GM19193 (cell line): ENCODE measurements around the gene TSPAN13.

Source experiments
- POLR2A ChIP-seq: IDR thresholded peaks from 4 replicates; pipeline ENCODE4 v1.6.1; 2011; ENCODE audit not compliant: insufficient read depth, insufficient read length; ENCODE audit errors: extremely low read depth

The TSPAN13 gene

DNA sequence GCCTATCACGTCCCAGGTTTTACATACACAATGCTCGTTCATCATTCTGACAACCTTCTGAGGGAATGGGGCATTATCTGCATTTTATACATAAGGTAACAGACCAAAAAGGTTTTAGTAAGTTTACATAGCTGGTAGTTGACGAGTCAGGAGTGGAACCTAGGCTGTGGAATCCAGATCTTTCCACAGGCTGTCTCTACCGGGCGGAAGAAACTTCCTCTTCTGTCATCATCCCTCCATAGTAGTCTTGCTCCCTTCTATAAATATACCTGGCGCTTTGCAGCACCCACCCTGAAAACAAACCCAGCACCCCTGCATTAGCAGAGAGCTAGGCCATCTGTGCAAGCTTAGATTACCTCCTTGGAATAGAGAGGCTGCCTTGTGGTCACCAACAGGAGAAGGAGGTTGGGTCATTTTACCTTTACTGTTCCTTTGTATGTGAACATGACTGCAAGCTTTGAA, 1.3 kb downstream of the TSPAN13 start:
- TF ChIP-seq POLR2A: no peak

DNA sequence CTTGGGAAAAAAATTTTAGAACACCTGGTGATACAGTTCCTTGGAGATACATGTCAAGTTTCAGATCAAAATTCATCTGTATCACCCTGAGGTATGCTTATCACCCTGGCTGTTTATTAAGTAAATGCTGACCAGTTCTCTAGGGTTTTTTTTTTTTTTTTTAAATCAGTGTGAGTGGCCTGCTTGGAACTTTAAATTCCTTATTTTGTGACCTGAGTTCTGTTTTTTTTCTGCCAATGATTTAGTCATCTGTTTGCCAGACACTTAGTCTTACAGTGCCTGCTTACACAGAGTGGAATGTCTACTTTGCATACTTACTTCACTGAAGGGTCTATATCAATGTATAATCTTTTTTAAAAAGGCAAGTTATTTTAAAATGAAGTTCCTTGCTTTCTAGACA, 1.8 kb downstream of the TSPAN13 start:
- no peak for TF ChIP-seq POLR2A

DNA sequence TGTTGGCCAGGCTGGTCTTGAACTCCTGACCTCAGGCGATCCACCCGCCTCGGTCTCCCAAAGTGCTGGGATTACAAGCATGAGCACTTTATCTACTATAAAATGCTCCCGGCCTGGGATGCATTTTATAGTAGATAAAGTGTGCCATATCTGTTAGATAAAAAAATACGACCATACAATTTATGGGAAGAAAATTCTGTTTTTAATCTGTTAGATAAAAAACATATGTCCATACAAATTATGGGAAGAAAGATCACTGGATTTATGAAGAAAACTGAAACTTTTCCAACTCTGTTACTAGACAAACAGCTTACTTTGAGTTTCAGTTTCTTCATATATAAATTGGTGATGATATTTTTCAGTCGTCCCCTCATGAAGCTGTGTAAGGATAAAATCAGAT, 4.5 kb downstream of the TSPAN13 start:
- TF ChIP-seq POLR2A: no peak

DNA sequence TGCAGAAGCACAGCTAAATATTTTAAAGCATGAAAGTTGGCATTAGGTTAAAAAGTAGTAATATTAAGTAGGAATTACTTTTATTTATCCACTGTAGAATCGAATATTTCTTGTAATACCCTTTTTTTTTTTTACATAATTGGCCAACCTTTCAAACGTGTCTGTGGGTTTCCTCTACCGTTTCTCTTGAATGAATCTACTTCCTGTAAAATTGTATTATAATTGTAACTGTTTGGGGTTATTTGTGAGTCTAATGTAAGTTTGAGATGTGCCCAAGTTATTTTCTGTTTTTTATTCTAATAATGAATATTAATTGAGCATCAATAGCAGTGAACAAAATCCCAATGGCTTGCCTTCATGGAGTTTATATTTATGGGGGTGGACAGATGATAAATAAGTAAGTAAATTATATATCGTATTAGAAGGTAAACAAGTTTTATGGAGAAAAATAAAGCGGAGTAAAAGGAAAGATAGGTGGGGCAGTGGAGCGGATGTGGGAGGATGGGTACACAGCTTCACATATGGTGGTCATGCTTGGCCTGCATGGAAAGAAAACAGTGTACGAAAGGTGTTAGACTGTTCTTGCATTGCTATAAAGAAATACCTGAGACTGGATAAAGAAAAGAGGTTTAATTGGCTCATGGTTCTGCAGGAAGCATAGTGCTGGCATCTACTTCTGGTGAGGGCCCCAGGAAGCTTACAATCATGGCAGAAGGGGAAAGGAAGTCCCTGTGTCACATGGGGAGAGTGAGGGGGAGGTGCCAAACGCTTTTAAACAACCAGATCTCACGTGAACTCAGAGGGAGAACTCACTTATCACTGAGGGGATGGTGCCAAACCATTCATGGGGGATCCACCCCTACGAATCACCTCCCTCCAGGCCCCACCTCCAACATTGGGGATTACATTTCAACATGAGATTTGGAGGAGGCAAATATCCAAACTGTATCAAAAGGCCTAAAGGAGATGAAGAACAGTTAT, 5.4 kb downstream of the TSPAN13 start:
- TF ChIP-seq POLR2A: no peak

DNA sequence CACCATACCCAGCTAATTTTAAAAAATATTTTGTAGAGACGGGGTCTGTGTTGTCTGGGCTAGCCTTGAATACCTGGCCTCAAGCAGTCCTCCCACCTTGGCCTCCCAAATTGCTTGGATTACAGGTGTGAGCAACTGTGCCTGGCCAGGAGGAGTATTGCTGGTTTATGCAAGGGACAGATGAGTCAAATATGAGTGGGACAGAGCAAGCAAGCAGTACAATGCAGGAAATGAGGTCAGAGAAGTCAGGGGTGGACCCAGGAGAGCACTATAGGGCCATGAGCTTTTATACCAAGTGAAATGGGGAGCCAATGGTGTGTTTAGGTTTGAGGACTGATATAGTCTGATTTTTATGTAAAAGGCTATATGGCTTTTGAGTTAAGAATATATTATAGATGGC, 6.3 kb downstream of the TSPAN13 start:
- TF ChIP-seq POLR2A: no peak

DNA sequence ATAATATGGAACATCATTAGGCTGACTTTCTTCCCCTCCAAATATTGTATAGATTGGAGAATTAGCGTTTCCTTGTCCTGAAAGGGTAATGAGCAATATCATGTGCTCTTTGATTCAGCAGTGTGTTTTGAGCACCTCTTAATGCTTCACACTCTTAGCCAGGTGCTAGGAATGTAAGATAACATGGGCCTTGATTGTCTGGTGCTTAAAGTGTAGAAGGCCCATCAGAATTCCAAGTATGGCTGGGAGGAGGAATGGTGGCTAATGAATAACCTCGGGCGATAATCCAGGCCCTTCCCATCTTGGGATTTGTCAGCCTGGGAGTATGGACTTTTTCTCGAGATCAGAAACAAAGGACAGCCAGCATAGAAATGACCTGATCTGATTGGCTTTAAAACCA, 8.6 kb downstream of the TSPAN13 start:
- no peak for TF ChIP-seq POLR2A

DNA sequence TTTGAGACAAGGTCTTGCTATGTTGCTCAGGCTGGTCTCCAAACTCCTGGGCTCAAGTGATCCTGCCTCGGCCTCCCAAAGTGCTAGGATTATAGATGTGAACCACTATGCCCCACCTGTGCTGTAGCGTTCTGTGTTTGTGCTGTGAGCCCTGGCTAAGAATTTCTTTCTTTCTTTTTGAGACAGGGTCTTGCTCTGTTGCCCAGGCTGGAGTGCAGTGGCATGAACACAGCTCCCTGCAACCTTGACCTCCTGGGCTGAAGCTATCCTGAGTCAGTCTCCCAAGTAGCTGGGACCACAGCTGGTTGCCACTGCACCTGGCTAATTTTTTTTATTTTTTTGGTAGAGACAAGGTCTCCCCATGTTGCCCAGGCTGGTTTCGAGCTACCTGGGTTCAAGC, 11.4 kb downstream of the TSPAN13 start:
- no peak for TF ChIP-seq POLR2A

DNA sequence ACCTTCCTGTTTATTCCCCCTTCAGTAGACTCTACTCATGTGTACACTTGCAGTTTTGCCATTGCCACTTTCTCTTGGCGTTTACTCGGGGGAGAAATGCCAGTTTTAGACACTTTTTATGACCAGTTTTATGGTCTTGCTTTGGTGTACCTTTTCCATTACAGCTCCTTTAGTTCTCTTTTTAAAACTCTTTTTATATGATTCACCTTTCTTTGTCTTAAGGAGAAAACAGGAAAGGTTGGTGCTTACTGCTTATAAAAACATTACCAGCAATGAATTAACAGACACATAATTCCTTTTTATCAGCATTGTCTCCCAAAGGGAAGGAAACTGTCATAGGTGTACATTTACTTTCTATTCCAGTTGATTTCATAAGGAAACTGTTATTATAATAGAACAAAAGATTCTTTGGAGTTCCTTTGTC, 11.9 kb downstream of the TSPAN13 start:
- TF ChIP-seq POLR2A: no peak

DNA sequence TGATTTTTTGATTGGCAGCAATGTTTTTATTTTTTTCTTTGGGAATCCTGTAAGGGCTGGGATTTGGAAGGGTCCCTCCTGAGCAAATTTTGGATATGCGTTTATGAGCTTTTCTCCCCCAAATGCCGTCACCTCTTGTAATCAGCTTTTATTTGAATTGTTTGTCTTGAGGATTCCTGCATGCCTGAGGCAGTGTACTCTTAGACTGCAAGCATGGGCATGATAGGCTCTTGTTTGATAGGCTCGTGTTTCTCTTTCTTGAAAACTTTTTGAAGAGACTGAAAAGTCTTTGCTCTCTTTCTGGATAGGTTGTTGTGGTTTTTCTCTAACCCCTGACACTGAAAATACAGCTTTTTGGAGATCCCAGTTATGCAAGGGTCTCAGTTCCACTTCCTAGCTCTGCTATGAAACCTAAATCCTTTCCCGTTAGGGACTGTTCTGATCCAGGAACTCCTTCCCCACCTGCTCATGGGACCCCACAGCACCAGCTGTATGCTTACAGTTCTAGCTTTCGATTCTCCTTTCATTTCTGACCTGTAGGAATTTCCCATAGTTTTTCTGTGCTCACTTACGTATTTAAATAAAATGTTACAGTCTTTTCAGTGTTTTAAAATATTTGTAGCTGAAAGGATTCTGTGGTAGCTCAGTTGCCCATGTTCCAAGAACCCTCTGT, 17.2 kb downstream of the TSPAN13 start:
- no peak for TF ChIP-seq POLR2A

DNA sequence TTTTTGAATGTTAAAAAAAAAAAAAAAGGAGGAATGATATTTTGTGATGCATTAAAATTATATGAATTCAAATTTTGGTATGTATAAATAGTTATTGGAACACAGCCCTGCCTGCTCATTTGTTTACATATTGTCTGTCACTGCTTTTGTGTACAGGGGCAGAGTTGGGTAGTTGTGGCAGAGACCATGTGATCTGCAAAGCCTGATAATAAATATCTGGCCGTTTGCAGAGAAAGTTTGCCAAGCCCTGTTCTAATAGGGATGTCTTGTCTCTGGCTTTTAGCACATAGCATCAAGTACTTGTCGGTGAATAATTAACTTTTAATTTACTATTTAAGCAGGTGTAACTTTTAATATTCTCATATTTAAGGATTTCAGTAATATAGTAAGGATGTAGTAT, 19.8 kb downstream of the TSPAN13 start:
- no peak for TF ChIP-seq POLR2A

DNA sequence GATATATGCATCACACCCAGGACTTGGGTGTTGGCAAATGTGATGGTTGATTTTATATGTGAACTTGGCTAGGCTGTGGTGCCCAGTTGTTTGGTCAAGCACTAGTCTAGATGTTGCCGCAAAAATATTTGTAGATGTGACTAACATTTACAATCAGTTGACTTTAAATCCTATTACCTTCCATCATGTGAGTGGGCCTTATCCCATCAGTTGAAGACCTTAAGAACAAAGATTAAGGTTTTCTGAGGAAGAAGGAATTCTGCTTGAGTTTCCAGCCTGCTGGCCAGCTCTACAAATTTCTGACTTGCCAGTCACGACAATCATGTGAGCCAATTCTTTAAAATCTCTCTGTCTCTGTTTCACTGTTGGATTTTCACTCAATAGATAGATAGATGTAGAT, 20.3 kb downstream of the TSPAN13 start:
- TF ChIP-seq POLR2A: no peak

DNA sequence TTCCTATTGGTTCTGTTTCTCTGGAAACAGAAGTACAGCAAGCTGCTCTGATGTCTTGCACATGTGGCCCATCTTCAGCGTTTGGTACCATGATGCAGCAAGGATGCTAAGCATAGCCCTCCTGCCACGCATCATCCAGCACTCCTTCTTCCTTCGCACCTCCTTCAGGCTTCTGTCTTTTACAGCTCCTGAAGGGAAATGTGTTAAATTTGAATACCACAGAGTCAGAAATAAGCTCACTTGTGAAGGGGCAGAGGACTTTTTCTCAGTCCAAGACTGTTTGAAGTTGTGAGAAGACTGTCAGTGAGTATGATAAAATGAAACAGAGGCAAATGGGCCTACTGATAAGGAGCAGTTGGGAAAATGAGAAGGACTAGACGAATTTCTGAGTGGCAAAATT, 20.7 kb downstream of the TSPAN13 start:
- no peak for TF ChIP-seq POLR2A

DNA sequence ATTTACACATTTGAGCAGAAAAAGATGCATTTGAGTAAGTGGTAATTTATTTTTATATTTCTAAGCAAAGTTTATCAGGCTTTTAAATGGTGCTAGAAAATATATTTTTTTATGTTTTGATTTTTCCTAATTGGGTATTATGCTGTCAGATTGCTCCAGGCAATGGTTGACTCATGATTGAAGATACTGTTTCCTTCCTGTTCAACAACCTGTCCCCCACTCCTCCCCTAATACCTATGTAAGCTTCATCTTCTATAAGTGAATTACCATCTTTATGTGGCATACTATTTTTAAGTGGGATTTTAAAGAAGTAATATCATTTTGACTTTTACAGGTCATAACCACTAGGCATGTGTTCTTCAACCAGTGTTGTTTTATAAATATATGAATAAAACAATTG, 21.4 kb downstream of the TSPAN13 start:
- no peak for TF ChIP-seq POLR2A

DNA sequence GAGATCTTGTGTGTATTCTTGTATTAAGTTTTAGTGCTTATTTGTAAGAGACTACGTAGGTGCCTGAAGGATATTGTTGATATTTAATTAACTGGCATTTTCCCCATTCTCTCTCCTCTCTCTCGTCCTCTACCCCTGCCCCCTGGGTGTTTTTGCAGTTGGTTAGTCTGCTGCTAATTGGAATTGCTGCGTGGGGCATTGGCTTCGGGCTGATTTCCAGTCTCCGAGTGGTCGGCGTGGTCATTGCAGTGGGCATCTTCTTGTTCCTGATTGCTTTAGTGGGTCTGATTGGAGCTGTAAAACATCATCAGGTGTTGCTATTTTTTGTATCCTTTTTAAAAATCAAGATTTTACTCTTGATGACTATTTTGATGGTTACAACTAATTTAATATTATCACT, 22.5 kb downstream of the TSPAN13 start:
- TF ChIP-seq POLR2A: no peak

DNA sequence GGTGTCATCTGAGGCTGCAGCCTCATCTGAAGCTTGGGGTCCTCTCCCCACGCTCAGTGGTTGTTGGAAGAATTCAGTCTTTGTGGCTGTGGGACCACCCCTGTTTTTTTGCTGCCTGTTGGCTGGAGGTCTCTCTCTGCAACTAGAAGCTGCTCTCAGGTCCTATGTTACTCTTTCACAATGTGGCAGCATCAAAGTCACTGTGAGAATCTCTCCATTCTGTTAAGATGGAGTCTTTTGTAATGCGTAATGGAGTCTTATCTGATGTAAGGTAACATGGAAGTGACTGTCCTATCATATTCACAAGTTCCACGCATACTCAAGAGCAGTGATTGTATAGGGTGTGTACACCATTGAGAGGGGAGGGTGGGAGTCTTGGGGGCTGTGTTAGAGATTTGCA, 24.9 kb downstream of the TSPAN13 start:
- TF ChIP-seq POLR2A: no peak

DNA sequence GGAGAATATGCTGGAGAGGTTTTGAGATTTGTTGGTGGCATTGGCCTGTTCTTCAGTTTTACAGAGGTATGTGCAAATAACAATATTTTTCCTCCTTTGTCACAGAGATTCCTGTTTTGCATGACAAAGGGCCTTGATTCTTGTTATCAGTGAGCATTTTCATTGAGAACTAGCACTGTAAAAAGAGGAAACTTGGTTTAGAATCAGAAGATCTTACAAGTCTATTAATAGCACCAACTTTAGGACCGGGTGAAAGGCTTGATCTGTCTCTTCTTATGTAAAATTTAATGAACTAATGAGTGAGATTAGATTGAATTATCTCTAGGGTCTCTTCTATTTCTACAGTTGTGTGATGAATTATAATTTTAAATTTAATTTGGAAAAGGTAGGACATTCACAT, 25.5 kb downstream of the TSPAN13 start:
- no peak for TF ChIP-seq POLR2A
